Neural crest cell (in vitro differentiated cells): ENCODE results near the gene SVOP. TPM values are rescaled to one million over a fixed set of nuclear protein-coding genes. Genes with fewer than 3 reads are reported as not detected.
"Not testable (repeated sequence)": the region's sequence is repeated elsewhere in the genome, so short reads cannot be mapped to it uniquely, and the experiment has no call there.

Experiments used
- DNase-seq: peaks from one replicate; pipeline ENCODE4 v3.0.0; 2021; ENCODE audit warnings: low read depth, mixed read lengths, low spot score
- H3K27ac Mint-ChIP-seq: one replicate; pipeline ENCODE4 v1.8.0; 2021; ENCODE audit warnings: mild to moderate bottlenecking, mixed read lengths; ENCODE audit not compliant: unreplicated experiment
- H3K27me3 Mint-ChIP-seq: 2 replicates; pipeline ENCODE4 v1.8.0; 2021; ENCODE audit warnings: low read depth, mild to moderate bottlenecking, mixed read lengths
- H3K36me3 Mint-ChIP-seq: 2 replicates; pipeline ENCODE4 v1.8.0; 2021; ENCODE audit warnings: low read depth, mild to moderate bottlenecking, mixed read lengths
- H3K4me1 Mint-ChIP-seq: 2 replicates; pipeline ENCODE4 v1.8.0; 2021; ENCODE audit warnings: mixed read lengths
- H3K4me3 Mint-ChIP-seq: one replicate; pipeline ENCODE4 v1.8.0; 2021; ENCODE audit warnings: mild to moderate bottlenecking, mixed read lengths
- H3K9me3 Mint-ChIP-seq: 2 replicates; pipeline ENCODE4 v1.8.0; 2021; ENCODE audit warnings: mixed read lengths
- CTCF ChIP-seq: fragments of 200-600 bp; sonication (generic); conservative IDR thresholded peaks from 2 replicates; pipeline ENCODE4 v1.5.0; 2021; ENCODE audit warnings: antibody characterized with exemption, mild to moderate bottlenecking
- total RNA-seq: library from RNA; stranded (reverse); gene quantifications from 2 replicates; pipeline ENCODE4 v1.2.1, GENCODE V29; 2021

The SVOP gene
- total RNA-seq, 1 donor from 2014 or later = 1.9 TPM

- no peaks in the 10 kb centered on the region for H3K9me3 Mint-ChIP-seq
- no peak for TF ChIP-seq CTCF
- H3K27ac Mint-ChIP-seq = no peak overlapping the region
- H3K27me3 Mint-ChIP-seq = peaks cover 60% of the 10 kb centered on the region
- no peaks in the 10 kb centered on the region for H3K36me3 Mint-ChIP-seq
- no peak overlapping the region for H3K4me3 Mint-ChIP-seq
- H3K4me1 Mint-ChIP-seq = no peaks in the 10 kb centered on the region
- no peak for DNase-seq
Measured at GRCh38 chr12:109010259-109010658, 10.6 kb downstream of the SVOP start.

GRCh38 chr12:109009766-109010165, 11.1 kb downstream of the SVOP start:
- H3K27ac Mint-ChIP-seq = no peak overlapping the region
- no peak for TF ChIP-seq CTCF
- DNase-seq = no peak
- H3K4me3 Mint-ChIP-seq = no peak overlapping the region
- H3K4me1 Mint-ChIP-seq = no peaks in the 10 kb centered on the region
- no peaks in the 10 kb centered on the region for H3K9me3 Mint-ChIP-seq
- H3K27me3 Mint-ChIP-seq = peaks cover 55% of the 10 kb centered on the region
- H3K36me3 Mint-ChIP-seq = no peaks in the 10 kb centered on the region

GRCh38 chr12:109004017-109004416, 16.9 kb downstream of the SVOP start:
- Mint-ChIP-seq H3K4me1 (no peaks in the 10 kb centered on the region), H3K27me3 (peaks cover 31% of the 10 kb centered on the region), H3K9me3 (no peaks in the 10 kb centered on the region), H3K27ac (no peak overlapping the region), H3K36me3 (no peaks in the 10 kb centered on the region), H3K4me3 (no peak overlapping the region)
- DNase-seq = no peak
- TF ChIP-seq CTCF = no peak

GRCh38 chr12:108996320-108996719, 24.5 kb downstream of the SVOP start:
- Mint-ChIP-seq H3K27me3 (no peaks in the 10 kb centered on the region), H3K4me1 (peaks cover 8% of the 10 kb centered on the region), H3K4me3 (peak overlapping the region; percentile 75), H3K9me3 (peaks cover 4% of the 10 kb centered on the region), H3K36me3 (peaks cover 4% of the 10 kb centered on the region), H3K27ac (no peak overlapping the region)
- no peak for DNase-seq
- no peak for TF ChIP-seq CTCF

- Mint-ChIP-seq H3K4me1 (peaks cover 8% of the 10 kb centered on the region), H3K27me3 (no peaks in the 10 kb centered on the region), H3K4me3 (peak overlapping the region; percentile 20), H3K36me3 (peaks cover 4% of the 10 kb centered on the region), H3K27ac (no peak overlapping the region), H3K9me3 (peaks cover 4% of the 10 kb centered on the region)
- TF ChIP-seq CTCF = no peak
- DNase-seq = no peak
Measured at GRCh38 chr12:108995370-108995992, 25.4 kb downstream of the SVOP start.

- peaks cover 38% of the 10 kb centered on the region for H3K27me3 Mint-ChIP-seq
- not testable (repeated sequence) for H3K36me3 Mint-ChIP-seq, H3K9me3 Mint-ChIP-seq, H3K4me3 Mint-ChIP-seq, H3K27ac Mint-ChIP-seq, H3K4me1 Mint-ChIP-seq, DNase-seq
Measured at GRCh38 chr12:108990103-108990502, 30.8 kb downstream of the SVOP start.
